ENCODE measurements around the gene DDX1. TPM values are rescaled to one million over a fixed set of nuclear protein-coding genes. Genes with fewer than 3 reads are reported as not detected.

Gene DDX1
- total RNA-seq, 4 donors from 2014 or later, result 40.0 to 90.0 (median 52.4) TPM

GRCh38 chr2:15601681-15602080 is 10.0 kb downstream of the DDX1 start:
- TF ChIP-seq CTCF (IDR thresholded peaks at IDR 0.05) (no peak), POLR2A (IDR thresholded peaks at IDR 0.05) (no peak)
- H3K4me1 ChIP-seq, result no peaks in the 10 kb centered on the region
- H3K27ac ChIP-seq, result no peak overlapping the region
- H3K4me3 ChIP-seq, result no peak overlapping the region
- no peak for DNase-seq
- H3K27me3 ChIP-seq, result no peaks in the 10 kb centered on the region
- peaks cover 5 to 99% (median 5%) of the 10 kb centered on the region in 3 donors for H3K36me3 ChIP-seq
- no peaks in the 10 kb centered on the region for H3K9me3 ChIP-seq

- Histone ChIP-seq H3K27ac (no peak overlapping the region), H3K36me3 (peaks cover 5 to 99% (median 5%) of the 10 kb centered on the region in 3 donors), H3K9me3 (no peaks in the 10 kb centered on the region), H3K4me1 (no peaks in the 10 kb centered on the region), H3K4me3 (no peak overlapping the region), H3K27me3 (no peaks in the 10 kb centered on the region)
- no peak for TF ChIP-seq POLR2A (IDR thresholded peaks at IDR 0.05)
- no peak for TF ChIP-seq CTCF (IDR thresholded peaks at IDR 0.05)
- DNase-seq, result no peak
Measured at GRCh38 chr2:15602393-15602792, 10.7 kb downstream of the DDX1 start.

- no peaks in the 10 kb centered on the region for H3K27me3 ChIP-seq
- TF ChIP-seq POLR2A (IDR thresholded peaks at IDR 0.05) (no peak), CTCF (IDR thresholded peaks at IDR 0.05) (no peak)
- H3K27ac ChIP-seq, result no peak overlapping the region
- no peak for DNase-seq
- H3K4me3 ChIP-seq, result no peak overlapping the region
- H3K36me3 ChIP-seq, result peaks cover 5 to 99% (median 5%) of the 10 kb centered on the region in 3 donors
- H3K4me1 ChIP-seq, result no peaks in the 10 kb centered on the region
- H3K9me3 ChIP-seq, result no peaks in the 10 kb centered on the region
Measured at GRCh38 chr2:15603044-15603765, 11.5 kb downstream of the DDX1 start.

GRCh38 chr2:15603948-15604347 is 12.3 kb downstream of the DDX1 start:
- H3K4me1 ChIP-seq, result no peaks in the 10 kb centered on the region
- no peak overlapping the region for H3K27ac ChIP-seq
- H3K4me3 ChIP-seq, result no peak overlapping the region
- H3K27me3 ChIP-seq, result no peaks in the 10 kb centered on the region
- no peaks in the 10 kb centered on the region for H3K9me3 ChIP-seq
- TF ChIP-seq POLR2A (IDR thresholded peaks at IDR 0.05), result no peak
- TF ChIP-seq CTCF (IDR thresholded peaks at IDR 0.05), result no peak
- DNase-seq, result no peak
- H3K36me3 ChIP-seq, result peaks cover 5 to 100% (median 5%) of the 10 kb centered on the region in 3 donors

- H3K9me3 ChIP-seq, result no peaks in the 10 kb centered on the region
- H3K36me3 ChIP-seq, result peaks cover 5 to 100% (median 5%) of the 10 kb centered on the region in 3 donors
Measured at GRCh38 chr2:15605721-15606120, 14.1 kb downstream of the DDX1 start.

More at GRCh38 chr2:15605721-15606120, 14.1 kb downstream of the DDX1 start:
- H3K27me3 ChIP-seq, result no peaks in the 10 kb centered on the region
- no peaks in the 10 kb centered on the region for H3K4me1 ChIP-seq
- TF ChIP-seq CTCF (IDR thresholded peaks at IDR 0.05) (no peak), POLR2A (IDR thresholded peaks at IDR 0.05) (no peak)
- no peak overlapping the region for H3K4me3 ChIP-seq
- DNase-seq, result no peak
- H3K27ac ChIP-seq, result no peak overlapping the region
